B cell (primary cell): ENCODE results near the gene EXOSC10. TPM values are rescaled to one million over a fixed set of nuclear protein-coding genes. Genes with fewer than 3 reads are reported as not detected.
"Not testable (repeated sequence)": the region's sequence is repeated elsewhere in the genome, so short reads cannot be mapped to it uniquely, and the experiment has no call there.

ENCODE experiments used
- ATAC-seq: fragments of 200-7000 bp; cut with Tn5 transposase; one replicate; pipeline ENCODE4 v1.10.0; 2021; ENCODE audit warnings: low read depth, mild to moderate bottlenecking, moderate number of reproducible peaks, moderate library complexity
- CTCF ChIA-PET: fragments of 350-600 bp; sonication (Branson Sonifier 250); formaldehyde crosslinking; loops from one replicate; lab custom pipeline; 2021; ENCODE audit warnings: antibody characterized with exemption, inconsistent platforms; lab: Charles Lee
- POLR2A ChIA-PET: fragments of 350-600 bp; sonication (Branson Sonifier 250); formaldehyde crosslinking; loops from one replicate; lab custom pipeline; 2021; ENCODE audit warnings: antibody characterized with exemption; lab: Charles Lee
- DNase-seq: peaks from one replicate; pipeline ENCODE4 v3.0.0; 2013
- H2AFZ ChIP-seq: 2 replicates; pipeline ENCODE4 v1.6.1; 2012; ENCODE audit warnings: mild to moderate bottlenecking, low read depth, low read length; ENCODE audit not compliant: insufficient read depth, poor library complexity, severe bottlenecking
- H3K27ac ChIP-seq, 2 donors: 1 replicate in 1 of 2; 2 replicates in 1 of 2; pipeline ENCODE4 v1.5.1; 2012 to 2013; ENCODE audit warnings: low read length in 2 of 2, mild to moderate bottlenecking in 2 of 2, moderate library complexity in 1 of 2
- H3K27me3 ChIP-seq, 4 experiments: fragments of 200-600 bp in 1 of 4; sonication (generic) in 1 of 4; replicated peaks in 1 of 4; 1 replicate in 2 of 4; 2 replicates in 2 of 4; pipeline versions ENCODE4 v1.6.1 to v1.7.0; 2013 to 2016; ENCODE audit warnings: low read length in 3 of 4, mild to moderate bottlenecking in 2 of 4, mixed read lengths in 1 of 4, moderate library complexity in 1 of 4; ENCODE audit not compliant: insufficient read depth in 4 of 4, control insufficient read depth in 3 of 4; ENCODE audit errors: control extremely low read depth in 1 of 4
- H3K36me3 ChIP-seq, 2 experiments: replicated peaks in 1 of 2; 1 replicate in 1 of 2; 2 replicates in 1 of 2; pipeline versions ENCODE4 v1.6.1 to v1.7.1; 2013; ENCODE audit warnings: low read length in 1 of 2; ENCODE audit not compliant: insufficient read depth in 2 of 2, control insufficient read depth in 1 of 2; ENCODE audit errors: control extremely low read depth in 1 of 2, extremely low read depth in 1 of 2
- H3K4me1 ChIP-seq, 2 donors: fragments of 200-600 bp in 1 of 2; sonication (generic) in 1 of 2; 1 replicate in 1 of 2; 2 replicates in 1 of 2; pipeline versions ENCODE4 v1.5.1 to v1.6.1; 2013 to 2017; ENCODE audit warnings: low read length in 2 of 2; ENCODE audit not compliant: control insufficient read depth in 2 of 2, insufficient read depth in 2 of 2
- H3K4me2 ChIP-seq: replicated peaks from 2 replicates; pipeline ENCODE3; 2012; ENCODE audit warnings: mild to moderate bottlenecking, low read depth, low read length; ENCODE audit not compliant: poor library complexity, severe bottlenecking
- H3K4me3 ChIP-seq, 5 experiments: fragments of 200-600 bp in 1 of 5; sonication (generic) in 1 of 5; 1 replicate in 3 of 5; 2 replicates in 2 of 5; pipeline versions ENCODE4 v1.5.1 to v1.7.0; 2011 to 2016; ENCODE audit warnings: low read length in 4 of 5, mild to moderate bottlenecking in 4 of 5, low read depth in 2 of 5, control low read depth in 1 of 5, moderate library complexity in 1 of 5; ENCODE audit not compliant: insufficient read depth in 1 of 5; ENCODE audit errors: control extremely low read depth in 1 of 5, extremely low read depth in 1 of 5
- H3K79me2 ChIP-seq: fragments of 200-600 bp; sonication (generic); one replicate; pipeline ENCODE4 v1.6.0; 2016; ENCODE audit warnings: low read length; ENCODE audit not compliant: control insufficient read depth, insufficient read depth
- H3K9ac ChIP-seq: fragments of 200-600 bp; sonication (generic); 2 replicates; pipeline ENCODE4 v1.6.1; 2017; ENCODE audit warnings: mild to moderate bottlenecking, low read length, moderate library complexity
- H3K9me3 ChIP-seq, 3 donors: one replicate each; pipeline versions ENCODE4 v1.6.1 to v1.7.1; 2013; ENCODE audit warnings: low read length in 2 of 3; ENCODE audit not compliant: control insufficient read depth in 2 of 3, insufficient read depth in 1 of 3; ENCODE audit errors: control extremely low read depth in 1 of 3
- H4K20me1 ChIP-seq: 2 replicates; pipeline ENCODE4 v1.6.0; 2012; ENCODE audit warnings: mild to moderate bottlenecking, low read length; ENCODE audit not compliant: insufficient read depth, control insufficient read depth, poor library complexity, severe bottlenecking
- H3K27ac Mint-ChIP-seq: one replicate; pipeline ENCODE4 v1.8.0; 2021; ENCODE audit warnings: mixed read lengths
- H3K27me3 Mint-ChIP-seq: one replicate; pipeline ENCODE4 v1.8.0; 2021; ENCODE audit warnings: mixed read lengths
- H3K4me1 Mint-ChIP-seq: one replicate; pipeline ENCODE4 v1.8.0; 2021; ENCODE audit warnings: mixed read lengths
- H3K4me3 Mint-ChIP-seq: one replicate; pipeline ENCODE4 v1.8.0; 2021; ENCODE audit warnings: mixed read lengths
- H3K9me3 Mint-ChIP-seq: one replicate; pipeline ENCODE4 v1.8.0; 2022; ENCODE audit warnings: mixed read lengths; ENCODE audit not compliant: insufficient read depth
- CTCF ChIP-seq: fragments of 200-600 bp; IDR thresholded peaks from one replicate; pipeline ENCODE4 v1.8.0; 2022; ENCODE audit warnings: antibody characterized with exemption, mild to moderate bottlenecking
- EZH2 ChIP-seq: IDR thresholded peaks from 2 replicates; pipeline ENCODE4 v1.6.1; 2012; ENCODE audit warnings: borderline replicate concordance, low read depth, mild to moderate bottlenecking, moderate library complexity, low read length; ENCODE audit not compliant: insufficient read depth, poor library complexity, severe bottlenecking
- WGBS: methylation state at CpG from one replicate; pipeline ENCODE4 v1.1.5; 2013; ENCODE audit warnings: missing lambda C conversion rate; ENCODE audit not compliant: insufficient coverage; 5-methylcytosine and 5-hydroxymethylcytosine counted together
- intact Hi-C: fragments of 100-400 bp; cut with micrococcal nuclease; formaldehyde crosslinking; loops from one replicate; pipeline ENCODE4 v1.10.0; 2022
- polyA plus RNA-seq: library from polyadenylated mRNA; depleted of rRNA; stranded (reverse); fragments of >200 nt; gene quantifications from 2 replicates; pipeline ENCODE4 v1.2.3, GENCODE V29; 2012
- total RNA-seq, 2 donors: library from RNA; stranded (reverse); fragments of 120-200 nt in 1 of 2; gene quantifications; 1 replicate in 1 of 2; 2 replicates in 1 of 2; pipeline versions ENCODE4 v1.2.3 to v1.2.4, GENCODE V29; 2013 to 2022

The EXOSC10 gene
- total and polyA plus RNA-seq, 2 donors (not counting 1 experiment from before 2014, with no cell fraction given): 83.4 to 119 TPM

DNA sequence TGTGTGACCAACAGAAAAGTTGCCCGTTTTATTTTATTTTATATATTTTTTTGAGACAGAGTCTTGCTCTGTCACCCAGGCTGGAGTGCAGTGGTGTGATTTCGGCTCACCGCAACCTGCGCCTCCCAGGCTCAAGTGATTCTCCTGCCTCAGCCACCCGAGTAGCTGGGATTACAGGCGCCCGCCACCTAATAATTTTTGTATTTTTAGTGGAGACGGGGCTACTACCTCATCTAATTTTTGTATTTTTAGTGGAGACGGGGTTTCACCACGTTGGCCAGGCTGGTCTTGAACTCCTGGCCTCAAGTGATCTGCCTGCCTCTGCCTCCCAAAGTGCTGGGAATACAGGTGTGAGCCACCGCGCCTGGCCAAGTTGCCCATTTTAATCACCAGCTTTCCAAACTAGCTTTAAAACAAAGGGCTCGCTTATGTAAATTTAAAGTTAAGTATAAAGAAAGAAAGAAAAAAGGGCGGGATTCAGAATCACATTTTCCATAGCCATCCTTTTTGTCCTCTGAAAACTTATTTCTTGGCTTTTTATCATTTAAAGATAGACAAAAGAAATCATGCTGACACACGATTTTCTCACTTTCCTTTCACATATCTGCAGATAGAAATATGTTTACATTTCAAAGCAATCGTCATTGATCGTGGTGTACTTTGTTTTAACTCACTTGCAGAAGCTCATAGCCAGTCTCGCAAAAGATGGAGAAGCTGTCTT lies 62.5 kb downstream of the EXOSC10 start:
- not testable (repeated sequence) for H3K79me2 ChIP-seq, H3K27me3 Mint-ChIP-seq, H4K20me1 ChIP-seq, H3K9me3 Mint-ChIP-seq, H3K9me3 ChIP-seq, H3K4me2 ChIP-seq, H3K36me3 ChIP-seq, H3K4me3 Mint-ChIP-seq, H3K9ac ChIP-seq, H3K4me3 ChIP-seq, H3K4me1 Mint-ChIP-seq, ATAC-seq, H2AFZ ChIP-seq, H3K27ac ChIP-seq, H3K4me1 ChIP-seq, H3K27ac Mint-ChIP-seq, DNase-seq
- ChIA-PET POLR2A (interaction anchor here (0.6 to 1.3 kb wide), 3 partner anchors 23 to 324 kb away, joined by 3 to 6 read pairs (median 6); partner anchors contain the start of gene SRM), CTCF (interaction anchor here (0.5 to 3.9 kb wide), 67 partner anchors 8 to 873 kb away, joined by 3 to 156 read pairs (median 5); partner anchors contain the start of genes AGTRAP, EXOSC10, FBXO6 and MASP2)
- 67% methylated on average over 7 of the region's 18 CpGs for WGBS
- intact Hi-C loops: loop anchor here (1.0 to 5.0 kb wide), 5 partner anchors 62 to 857 kb away; partner anchors contain the start of gene EXOSC10
- H3K27me3 ChIP-seq: peaks cover 0 to 13% (median 2%) of the 10 kb centered on the region in 4 experiments

- ATAC-seq (no peak), DNase-seq (no peak)
- Mint-ChIP-seq H3K9me3 (no peaks in the 10 kb centered on the region), H3K27ac (no peak overlapping the region), H3K4me1 (no peaks in the 10 kb centered on the region), H3K27me3 (no peaks in the 10 kb centered on the region), H3K4me3 (no peak overlapping the region)
- ChIA-PET POLR2A (no interaction called here), CTCF (interaction anchor here (0.6 to 1.4 kb wide), 2 partner anchors 33 to 209 kb away, joined by 3 to 5 read pairs; no protein-coding TSS in a partner anchor)
- Histone ChIP-seq H3K79me2 (no peaks in the 10 kb centered on the region), H3K4me1 (no peaks in the 10 kb centered on the region), H2AFZ (no peak overlapping the region), H3K4me2 (no peak overlapping the region), H3K36me3 (peaks cover 4 to 9% of the 10 kb centered on the region in 2 experiments), H3K27ac (no peak overlapping the region), H3K4me3 (no peak overlapping the region), H3K9ac (no peak overlapping the region), H4K20me1 (no peaks in the 10 kb centered on the region), H3K27me3 (no peaks in the 10 kb centered on the region), H3K9me3 (no peaks in the 10 kb centered on the region)
- 100% methylated on average over 2 of the region's 10 CpGs for WGBS
- TF ChIP-seq EZH2 (no peak), CTCF (no peak)
- intact Hi-C loops: no loop called here
These were observed 67.9 kb downstream of the EXOSC10 start for GRCh38 chr1:11031624-11032262.
